Medulla oblongata (tissue), 1 donor: ENCODE data around the gene SRSF10.
"Not testable (repeated sequence)": the region's sequence is repeated elsewhere in the genome, so short reads cannot be mapped to it uniquely, and the experiment has no call there.

Experiments used
- DNase-seq: peaks from one replicate; pipeline ENCODE4 v3.0.0-alpha.2; 2015; ENCODE audit errors: extremely low spot score

SRSF10 gene

GRCh38 chr1:23979881-23980727, at the start of gene SRSF10:
SRSF10 (minus strand) TSS chr1:23980327; CDS start chr1:23980255, 72 bp downstream.
- DNase-seq: peak; percentile 99

- peak; percentile 49 for DNase-seq
These were observed 47.8 kb upstream of the SRSF10 start for GRCh38 chr1:24027838-24028468.

GRCh38 chr1:24022581-24023361, 42.6 kb upstream of the SRSF10 start:
- no peak for DNase-seq

GRCh38 chr1:24021403-24022266, 41.5 kb upstream of the SRSF10 start:
- no peak for DNase-seq

GRCh38 chr1:24020470-24020869, 40.3 kb upstream of the SRSF10 start:
- no peak for DNase-seq

GRCh38 chr1:24020025-24020424, 39.9 kb upstream of the SRSF10 start:
- no peak for DNase-seq

GRCh38 chr1:24018611-24019580, 38.8 kb upstream of the SRSF10 start:
- DNase-seq: peak; percentile 60

- no peak for DNase-seq
These were observed 35.4 kb upstream of the SRSF10 start for GRCh38 chr1:24015221-24016210.

- not testable (repeated sequence) for DNase-seq
These were observed 32.8 kb upstream of the SRSF10 start for GRCh38 chr1:24012878-24013277.

- DNase-seq: no peak
These were observed 30.5 kb upstream of the SRSF10 start for GRCh38 chr1:24010650-24011049.

GRCh38 chr1:24009406-24009805, 29.3 kb upstream of the SRSF10 start:
- DNase-seq: no peak

GRCh38 chr1:24008574-24009184, 28.6 kb upstream of the SRSF10 start:
- not testable (repeated sequence) for DNase-seq

GRCh38 chr1:24007079-24007478, 27.0 kb upstream of the SRSF10 start:
- no peak for DNase-seq

GRCh38 chr1:24005163-24005562, 25.0 kb upstream of the SRSF10 start:
- DNase-seq: no peak

- DNase-seq: no peak
These were observed 24.0 kb upstream of the SRSF10 start for GRCh38 chr1:24004132-24004531.

- no peak for DNase-seq
These were observed 23.3 kb upstream of the SRSF10 start for GRCh38 chr1:24003331-24003972.

GRCh38 chr1:24002695-24003094, 22.6 kb upstream of the SRSF10 start:
- no peak for DNase-seq

- DNase-seq: no peak
These were observed 19.1 kb upstream of the SRSF10 start for GRCh38 chr1:23999156-23999671.
